DMS 273 (cell line): ENCODE results near the gene IZUMO1.
A peak's percentile ranks its signal among the peaks of the same experiment; 100 is the strongest.
"Not testable (repeated sequence)": the region's sequence is repeated elsewhere in the genome, so short reads cannot be mapped to it uniquely, and the experiment has no call there.

ENCODE experiments used
- DNase-seq: peaks from one replicate; lab custom pipeline; 2025; ENCODE audit not compliant: unreplicated experiment; lab: John Stamatoyannopoulos, UW

IZUMO1 gene

DNA sequence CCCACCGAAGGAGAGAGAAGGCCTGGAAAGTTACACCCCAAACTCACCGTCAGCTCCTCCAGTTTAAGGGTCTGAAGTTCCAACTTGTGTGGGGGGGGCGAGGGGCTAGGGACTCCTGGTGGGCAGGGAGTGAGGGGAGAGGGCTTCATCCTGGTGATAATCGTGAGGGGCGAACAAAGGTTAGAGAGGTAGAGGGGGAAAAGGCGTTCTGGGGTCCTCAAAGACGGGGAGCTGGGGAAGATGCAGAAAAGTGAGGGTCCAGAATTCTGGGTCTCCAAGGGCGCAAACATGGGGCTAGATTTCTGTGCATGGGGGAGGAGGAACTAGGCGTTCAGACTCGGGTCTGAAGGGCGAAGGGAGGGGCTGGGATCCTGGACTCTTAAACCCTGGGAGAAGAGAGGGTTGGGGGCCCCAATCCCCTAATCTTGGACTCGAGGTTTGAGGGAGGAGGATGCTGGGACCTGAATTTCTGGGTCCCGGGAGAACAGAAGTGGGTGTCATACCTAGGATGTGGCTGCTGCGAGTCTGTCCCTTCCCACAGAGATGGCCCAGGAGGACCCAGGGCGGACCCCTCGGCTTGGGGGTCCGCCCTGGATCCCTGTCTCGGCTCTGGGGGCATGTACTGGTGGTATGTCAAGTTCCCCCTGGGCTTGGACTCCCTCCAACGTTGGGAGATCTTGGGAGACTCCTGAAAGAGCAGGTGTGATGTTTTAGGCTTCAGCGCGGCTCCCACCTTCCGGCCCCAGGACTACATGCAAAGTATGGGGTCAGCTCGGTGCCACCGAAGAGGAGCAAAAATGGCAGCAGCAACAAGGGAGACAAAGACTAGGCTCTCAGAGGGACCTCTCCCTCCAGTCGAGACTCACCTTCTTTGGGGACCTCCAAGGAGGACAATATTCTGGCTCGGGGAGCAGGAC lies 31.7 kb downstream of the IZUMO1 start:
- DNase-seq: peak; percentile 68

DNA sequence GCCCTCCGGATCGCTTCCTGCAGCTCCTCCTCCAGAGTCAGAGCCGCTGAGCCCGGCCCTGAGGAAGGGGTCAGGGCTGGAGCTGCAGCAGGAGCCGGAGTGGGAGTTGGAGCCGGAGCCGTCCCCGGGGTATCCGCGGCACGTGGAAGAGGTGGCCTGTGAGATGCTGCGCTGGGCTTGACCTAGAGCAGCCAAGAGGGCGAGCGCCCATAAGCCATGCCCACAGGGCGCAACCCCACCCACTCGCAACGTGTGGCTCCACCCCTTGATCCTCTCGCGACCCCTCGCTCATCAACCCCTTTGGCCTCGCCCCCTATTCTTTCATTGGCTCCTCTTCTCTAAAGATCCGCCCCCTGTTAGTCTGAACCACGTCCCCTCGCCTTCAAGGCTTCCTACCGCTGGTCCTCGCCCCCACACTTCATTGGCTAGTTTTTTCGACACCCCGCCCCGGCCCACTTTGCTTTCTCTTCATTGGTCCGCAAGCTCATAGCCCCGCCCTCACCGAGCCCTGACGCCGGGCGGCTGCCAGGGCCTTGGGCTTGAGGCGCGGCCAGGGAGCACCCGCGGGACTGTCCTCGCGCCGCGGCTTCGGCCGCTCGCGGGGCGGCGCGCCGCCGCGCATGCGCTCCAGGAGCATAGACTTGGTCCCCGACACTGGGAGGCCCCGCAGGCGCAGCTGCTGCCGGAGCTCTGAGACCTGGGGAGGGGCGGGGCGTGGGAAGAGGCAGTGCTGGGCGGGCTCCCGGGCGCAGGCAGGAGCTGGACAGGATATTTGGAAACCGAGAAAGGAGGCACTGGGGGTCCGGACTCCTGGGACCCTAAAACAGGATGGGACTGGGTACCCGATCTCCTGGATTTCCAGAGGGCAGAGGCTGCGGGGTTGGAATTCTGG lies 32.6 kb downstream of the IZUMO1 start:
- DNase-seq: peak; percentile 100

DNA sequence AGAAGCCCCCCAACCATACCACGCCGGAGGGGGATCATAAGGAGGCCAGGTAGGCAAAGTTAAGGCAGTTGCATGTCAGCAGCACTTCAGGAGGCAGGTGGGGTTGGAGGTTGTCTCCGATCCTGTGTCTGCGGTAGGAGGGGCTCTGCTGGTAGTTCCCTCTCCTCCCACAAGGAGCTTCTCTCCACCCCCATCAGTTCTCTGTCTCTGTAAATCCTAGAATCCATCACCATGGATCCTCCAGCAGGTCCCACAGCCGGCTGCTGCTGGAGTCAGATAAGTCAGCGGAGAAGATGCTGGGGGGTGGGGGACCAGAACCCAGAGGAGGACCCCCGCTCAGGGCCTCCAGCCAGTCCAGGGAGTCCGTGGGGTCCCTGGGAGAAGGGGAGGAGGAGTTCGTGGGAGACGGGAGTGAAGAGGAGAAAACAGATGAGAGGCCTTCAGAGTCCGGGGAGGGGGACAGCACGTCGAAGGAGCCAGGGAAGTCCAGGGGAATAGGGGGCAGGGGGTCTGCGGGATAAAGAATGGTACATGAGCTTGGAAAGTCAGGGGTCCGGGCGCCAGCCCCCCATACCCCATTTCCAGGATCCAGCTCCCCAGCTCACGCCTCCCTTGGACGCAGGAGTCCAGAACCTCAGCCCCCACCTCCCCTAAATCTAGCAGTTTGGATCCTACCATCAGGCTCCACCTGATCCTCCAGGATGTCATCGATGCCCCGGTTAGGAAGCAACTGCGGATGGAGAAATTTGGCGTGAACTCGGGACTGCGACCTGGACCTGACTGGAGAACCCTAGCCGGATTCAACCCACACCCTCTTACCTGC lies 33.5 kb downstream of the IZUMO1 start:
- peak; percentile 38 for DNase-seq

DNA sequence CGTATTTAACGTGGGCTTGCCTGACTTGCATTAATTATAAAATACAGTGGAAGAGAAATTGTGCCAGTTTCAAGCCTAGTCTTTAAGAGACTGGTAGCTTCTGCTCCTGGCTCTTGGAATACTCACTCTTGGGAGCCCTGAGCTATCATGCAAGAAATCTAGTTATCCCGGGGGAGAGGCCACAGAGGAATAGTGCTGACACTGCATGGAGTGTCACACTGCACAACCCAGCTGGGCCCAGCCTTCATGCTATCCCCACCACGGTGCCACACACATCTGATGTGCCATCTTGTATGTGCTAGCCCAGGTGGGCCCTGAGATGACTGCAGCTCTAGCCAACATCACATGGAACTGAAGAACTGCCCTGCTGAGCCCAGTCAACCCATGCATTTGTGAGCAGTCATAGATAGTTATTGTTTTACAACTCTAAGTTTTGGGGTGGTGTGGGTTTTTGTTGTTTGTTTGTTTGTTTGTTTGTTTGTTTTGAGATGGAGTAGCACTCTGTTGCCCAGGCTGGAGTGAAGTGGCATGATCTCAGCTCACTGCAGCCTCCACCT lies 35.5 kb downstream of the IZUMO1 start:
- DNase-seq: no peak

DNA sequence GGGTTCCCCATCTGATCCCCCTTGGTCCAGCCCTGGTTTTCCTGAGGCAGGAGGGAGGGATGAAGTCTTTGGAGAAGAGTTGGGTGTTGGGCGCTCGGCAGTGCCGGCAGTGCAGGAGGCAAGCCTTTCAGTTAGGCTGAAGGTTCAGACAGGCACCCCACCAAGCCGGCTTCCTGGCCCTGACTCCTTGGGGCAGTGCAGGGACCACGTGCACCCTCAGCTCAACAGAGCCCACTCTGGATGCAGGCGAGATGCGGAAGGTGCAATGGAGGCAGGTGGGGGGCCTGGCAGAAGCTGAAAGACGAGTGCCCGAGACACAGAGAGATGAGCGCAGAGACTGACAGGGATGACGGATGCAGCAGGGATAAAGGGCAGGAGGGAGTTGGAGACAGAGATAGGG lies 38.2 kb downstream of the IZUMO1 start:
- DNase-seq: no peak

DNA sequence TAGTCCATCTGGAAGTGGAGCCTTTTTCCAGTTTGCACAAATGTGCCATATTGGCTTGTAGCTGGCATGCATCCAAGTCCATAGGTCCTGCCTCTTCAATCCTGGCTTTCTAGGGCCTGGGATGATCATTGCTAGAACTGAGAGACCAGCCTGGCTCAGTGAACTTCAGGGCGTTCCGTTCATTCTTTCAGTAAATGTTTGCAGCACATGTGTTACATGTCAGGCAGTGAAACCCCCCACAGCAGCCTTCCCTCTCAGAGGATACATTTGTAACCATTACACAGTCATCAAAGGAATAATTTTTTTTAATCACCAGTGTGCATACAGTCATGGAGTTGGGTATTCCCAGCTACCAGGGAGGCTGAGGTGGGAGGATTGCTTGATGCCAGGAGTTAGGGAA lies 41.3 kb downstream of the IZUMO1 start:
- peak; percentile 82 for DNase-seq

DNA sequence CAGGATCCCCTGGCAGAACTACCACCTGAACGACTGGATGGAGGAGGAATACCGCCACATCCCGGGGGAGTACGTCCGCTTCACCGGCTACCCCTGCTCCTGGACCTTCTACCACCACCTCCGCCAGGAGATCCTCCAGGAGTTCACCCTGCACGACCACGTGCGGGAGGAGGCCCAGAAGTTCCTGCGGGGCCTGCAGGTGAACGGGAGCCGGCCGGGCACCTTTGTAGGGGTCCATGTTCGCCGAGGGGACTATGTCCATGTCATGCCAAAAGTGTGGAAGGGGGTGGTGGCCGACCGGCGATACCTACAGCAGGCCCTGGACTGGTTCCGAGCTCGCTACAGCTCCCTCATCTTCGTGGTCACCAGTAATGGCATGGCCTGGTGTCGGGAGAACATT lies 43.4 kb downstream of the IZUMO1 start:
- DNase-seq: no peak

DNA sequence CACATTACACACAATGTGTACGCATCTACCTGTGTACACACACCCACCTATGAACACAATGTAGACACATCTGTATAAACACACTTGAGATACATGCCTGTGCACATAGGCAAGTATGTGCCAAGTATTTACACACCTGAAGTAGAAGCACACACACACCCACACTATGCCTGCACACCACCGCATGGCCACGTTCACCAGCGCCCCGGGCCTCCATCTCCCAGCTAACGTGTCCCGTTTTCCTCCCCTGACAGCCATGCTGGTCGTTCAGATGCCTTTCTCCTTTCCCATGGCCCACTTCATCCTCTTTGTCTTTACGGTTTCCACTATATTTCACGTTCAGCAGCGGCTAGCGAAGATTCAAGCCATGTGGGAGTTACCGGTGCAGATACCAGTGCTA lies 44.0 kb downstream of the IZUMO1 start:
- DNase-seq: no peak

DNA sequence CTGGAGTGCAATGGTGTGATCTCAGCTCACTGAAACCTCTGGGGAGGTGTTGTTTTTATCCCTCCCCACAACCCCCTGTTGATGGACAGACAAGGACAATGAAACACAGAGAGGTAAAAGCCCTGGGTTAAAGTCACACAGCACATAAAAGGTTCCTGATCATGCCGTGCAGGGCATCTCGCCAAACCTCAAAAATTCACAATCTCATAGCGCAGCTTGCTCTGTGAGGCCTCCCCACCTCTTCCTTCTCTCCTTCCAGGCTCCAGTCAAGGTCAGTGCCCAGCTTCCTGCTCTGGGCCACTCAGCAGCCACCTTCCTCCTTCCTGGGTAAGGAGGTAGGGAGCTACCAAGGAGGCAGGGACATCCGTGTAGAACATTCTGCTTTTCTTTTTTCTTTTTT lies 48.7 kb downstream of the IZUMO1 start:
- no peak for DNase-seq

DNA sequence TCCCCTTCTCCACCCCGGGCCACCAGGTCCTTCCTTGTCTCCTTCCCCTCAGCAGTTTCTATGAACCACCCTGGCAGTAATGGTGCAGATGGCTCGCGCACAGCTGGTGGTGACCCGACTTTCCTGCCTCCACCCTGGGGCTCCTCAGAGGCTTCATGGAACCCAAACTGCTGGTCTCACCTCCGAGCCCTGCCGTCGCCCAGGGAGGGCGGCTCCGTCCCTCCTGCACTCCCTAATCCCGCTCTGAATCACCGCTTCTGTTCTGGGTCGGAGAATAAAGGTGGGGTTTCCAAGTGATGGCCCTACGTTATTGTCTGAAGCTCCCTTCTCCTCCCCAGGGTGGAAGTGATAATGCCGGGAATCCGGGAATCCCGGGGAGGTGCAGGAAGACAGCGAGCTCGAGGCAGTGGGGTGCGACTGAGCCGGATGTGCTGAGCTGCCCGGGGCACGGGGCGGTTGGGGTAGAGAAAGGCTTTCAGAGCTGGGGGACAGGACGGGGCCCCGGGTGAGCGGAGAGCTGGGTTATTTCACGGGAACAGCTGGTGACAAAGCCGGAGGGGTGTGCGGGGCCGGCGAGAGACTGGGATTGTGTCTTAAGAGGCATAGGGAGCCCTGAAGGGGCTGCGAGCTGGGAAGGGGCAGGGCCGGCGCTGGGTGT lies 50.2 kb downstream of the IZUMO1 start:
- DNase-seq: no peak

DNA sequence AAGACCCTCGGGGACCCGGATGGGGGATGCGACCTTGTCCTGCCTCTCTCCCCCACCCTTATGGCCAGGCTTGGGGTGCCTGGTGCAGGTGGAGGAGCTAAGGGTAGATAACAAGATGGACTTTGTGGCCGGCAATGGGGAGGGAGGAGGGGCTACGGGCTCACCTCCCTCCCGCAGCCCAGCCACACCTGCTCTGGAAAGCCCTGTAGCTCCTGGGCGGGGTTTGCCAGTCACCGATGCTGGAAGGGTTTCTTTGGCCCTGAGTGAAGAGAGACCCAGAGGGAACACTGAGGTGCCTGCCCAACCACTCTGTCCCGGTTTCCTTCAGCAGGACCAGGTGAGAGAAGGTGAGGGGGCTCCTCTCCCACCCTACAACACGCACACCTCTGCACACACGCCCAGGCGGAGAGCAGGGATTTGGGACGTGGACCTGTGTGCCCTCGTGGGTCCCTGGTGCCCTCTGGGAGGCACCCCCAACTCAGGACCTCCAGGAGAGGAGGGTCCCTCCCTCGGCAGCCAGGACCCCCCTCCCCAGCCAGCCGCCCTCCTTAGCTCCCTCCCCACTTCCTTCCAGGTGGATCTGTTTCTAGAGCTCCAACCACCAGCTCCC lies 50.9 kb downstream of the IZUMO1 start, which contains the start of gene FUT2:
Gene FUT2, plus strand, starts transcription at position 229 of the 610 bp plus-strand sequence. CDS start 6,986 bp downstream, outside the sequence.
- DNase-seq: no peak

DNA sequence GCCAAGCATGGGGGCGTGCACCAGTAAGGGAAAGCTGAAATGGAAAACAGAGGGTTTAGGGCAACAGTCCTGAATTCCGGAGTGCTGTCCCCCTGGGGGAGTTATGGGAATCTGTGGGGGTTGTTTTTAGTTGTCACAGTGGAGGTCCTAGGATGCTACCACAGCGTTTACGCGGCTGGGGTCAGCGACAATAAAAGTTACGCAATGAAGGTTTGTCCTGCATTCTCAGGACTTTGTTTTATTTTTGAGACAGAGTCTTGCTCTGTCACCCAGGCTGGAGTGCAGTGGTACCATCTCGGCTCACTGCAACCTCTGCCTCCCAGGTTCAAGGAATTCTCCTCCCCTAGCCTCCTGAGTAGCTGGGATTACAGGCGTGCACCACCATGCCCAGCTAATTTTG lies 53.1 kb downstream of the IZUMO1 start:
- DNase-seq: not testable (repeated sequence)
